ENCODE data around the gene TMEM117.
"Not testable (repeated sequence)": the region's sequence is repeated elsewhere in the genome, so short reads cannot be mapped to it uniquely, and the experiment has no call there.

The TMEM117 gene

DNA sequence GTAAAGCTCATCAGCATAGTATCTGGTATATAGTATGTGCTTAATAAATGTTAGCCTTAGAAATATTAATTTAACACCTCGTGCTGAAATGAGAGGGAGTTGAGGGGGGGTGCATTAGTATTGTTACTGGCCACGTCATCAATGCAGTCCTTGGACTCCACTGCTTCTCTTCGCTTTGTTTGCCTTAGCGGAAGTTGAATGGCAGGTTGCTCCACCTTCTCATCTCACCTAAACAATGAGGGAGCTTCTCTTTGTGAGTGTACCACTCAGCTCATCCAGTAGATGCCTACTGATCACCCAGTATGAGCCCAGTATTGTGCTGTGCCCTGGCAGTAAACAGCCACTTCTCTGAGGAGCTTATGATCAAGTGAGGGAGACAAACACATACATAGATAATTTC is 4.5 kb downstream of the TMEM117 start:
- no peak for DNase-seq (ENCODE audit: low read depth in 2 of 3, low spot score in 2 of 3)

DNA sequence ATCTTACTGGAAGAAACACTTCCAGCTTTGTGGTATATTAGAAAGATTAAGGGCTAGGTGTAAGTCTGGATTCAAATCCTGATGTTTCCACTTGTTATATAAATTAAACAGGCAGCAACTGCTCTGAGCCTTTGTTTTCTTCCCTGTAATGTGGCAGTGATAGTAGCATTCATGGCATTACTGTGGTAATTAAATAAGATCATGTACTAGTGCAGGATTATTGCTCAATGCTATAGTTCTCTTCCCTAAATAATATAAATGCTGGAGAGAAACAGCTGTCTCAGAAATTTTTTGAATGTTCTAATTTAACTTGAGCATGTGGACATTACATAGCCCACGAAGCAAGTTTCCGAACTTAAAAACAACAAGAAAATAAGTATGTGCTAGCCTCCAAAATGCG is 5.4 kb downstream of the TMEM117 start:
- no peak for DNase-seq (ENCODE audit: low read depth in 2 of 3, low spot score in 2 of 3)

DNA sequence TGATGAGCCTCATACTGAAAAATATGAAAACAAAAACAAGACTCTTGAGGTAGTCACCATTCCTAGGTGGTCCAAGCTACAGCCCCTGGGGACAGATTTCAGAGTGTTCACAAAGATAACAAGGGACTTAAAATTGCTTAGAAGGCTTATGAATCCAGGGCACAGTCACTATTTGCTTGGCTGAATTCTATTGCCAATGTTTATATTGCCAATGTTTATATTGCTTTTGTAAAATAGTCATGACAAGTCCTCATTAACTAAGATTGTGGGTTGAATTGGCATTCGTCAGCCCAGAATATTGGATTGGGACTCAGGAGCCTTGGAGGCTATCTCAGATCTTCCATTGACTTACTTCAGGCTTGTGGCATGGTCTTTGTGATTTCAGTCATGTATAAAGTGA is 6.4 kb downstream of the TMEM117 start:
- no peak for DNase-seq (ENCODE audit: low read depth in 2 of 3, low spot score in 2 of 3)

DNA sequence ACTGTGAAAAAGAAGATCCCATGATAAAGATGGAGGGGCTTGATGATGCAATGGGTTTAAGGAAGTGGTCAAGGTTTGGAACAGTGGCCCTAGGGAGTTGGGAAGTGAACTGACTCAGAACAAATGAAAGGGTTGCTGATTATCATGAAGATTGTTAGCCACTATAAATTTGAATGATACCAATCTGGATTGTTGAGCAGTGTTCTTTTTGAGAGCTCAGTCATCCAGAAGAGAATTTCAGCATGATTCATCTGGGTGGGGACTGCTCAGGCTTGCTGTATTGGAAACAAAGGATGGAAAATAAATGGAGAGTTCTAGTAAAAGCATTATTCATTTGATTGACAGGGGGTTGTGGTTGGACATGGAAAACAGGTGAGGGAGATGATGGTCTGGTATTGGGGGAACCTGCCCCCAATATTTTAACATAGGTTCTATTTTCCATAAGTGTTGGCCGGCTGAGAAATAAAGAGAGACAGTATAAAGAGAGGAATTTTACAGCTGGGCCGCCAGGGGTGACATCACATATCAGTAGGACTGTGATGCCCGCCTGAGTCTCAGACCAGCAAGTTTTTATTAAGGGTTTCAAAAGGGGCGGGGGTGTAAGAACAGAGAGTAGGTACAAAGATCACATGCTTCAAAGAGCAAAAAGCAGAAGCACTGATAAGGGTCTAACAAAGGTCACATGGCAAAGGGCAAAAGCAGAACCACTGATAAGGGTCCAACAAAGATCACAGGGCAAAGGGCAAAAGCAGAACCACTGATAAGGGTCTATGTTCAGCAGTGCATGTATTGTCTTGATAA is 11.7 kb downstream of the TMEM117 start:
- not testable (repeated sequence) for DNase-seq (ENCODE audit: low read depth in 2 of 3, low spot score in 2 of 3)

DNA sequence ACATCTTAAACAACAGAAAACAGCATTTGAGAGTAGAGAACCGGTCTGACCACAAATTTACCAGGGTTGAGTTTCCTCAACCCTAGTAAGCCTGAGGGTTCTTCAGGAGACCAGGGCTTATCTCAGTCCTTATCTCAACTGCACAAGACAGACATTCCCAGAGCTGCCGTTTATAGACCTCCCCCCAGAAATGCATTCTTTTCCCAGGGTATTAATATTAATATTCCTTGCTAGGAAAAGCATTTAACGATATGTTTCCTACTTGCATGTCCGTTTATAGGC is 12.3 kb downstream of the TMEM117 start:
- no peak for DNase-seq (ENCODE audit: low read depth in 2 of 3, low spot score in 2 of 3)

DNA sequence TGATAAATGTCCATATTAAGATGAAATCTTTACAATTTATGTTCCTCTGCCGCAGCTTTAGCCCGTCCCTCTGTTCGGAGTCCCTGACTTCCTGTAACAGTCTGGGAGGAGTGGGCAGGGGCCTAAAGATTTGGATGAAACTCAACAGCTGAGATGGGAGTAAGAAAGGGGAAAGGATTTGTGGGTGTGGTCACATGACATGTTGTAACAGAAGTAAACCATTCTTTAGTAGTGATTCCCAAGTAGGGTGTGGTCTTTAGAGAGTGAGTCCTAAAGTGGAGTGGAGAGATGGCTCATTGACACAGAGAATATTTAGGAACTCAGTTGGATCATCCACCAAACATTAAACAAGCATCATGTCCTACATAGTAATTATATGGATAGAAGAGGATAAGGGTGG is 12.9 kb downstream of the TMEM117 start:
- DNase-seq (ENCODE audit: low read depth in 2 of 3, low spot score in 2 of 3), result no peak

DNA sequence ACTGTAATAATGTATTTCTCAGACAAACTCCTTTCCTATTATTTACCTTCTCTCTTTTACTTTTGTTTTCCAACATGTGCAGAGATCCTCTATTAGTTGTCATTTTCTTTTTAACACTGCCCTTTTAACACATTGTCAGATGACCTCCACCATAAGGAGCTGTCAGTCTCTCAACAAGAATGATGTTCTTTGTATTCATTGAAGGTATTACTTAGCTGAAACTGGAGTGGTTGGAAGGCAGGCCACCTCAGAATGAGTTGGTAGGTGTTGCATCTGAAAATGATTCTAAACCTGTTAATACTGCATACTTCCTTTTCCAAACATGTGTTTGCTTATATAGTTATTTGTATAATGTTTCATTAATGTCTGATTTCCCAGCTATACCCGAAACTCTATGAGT is 16.9 kb downstream of the TMEM117 start:
- DNase-seq (ENCODE audit: low read depth in 2 of 3, low spot score in 2 of 3), result no peak

DNA sequence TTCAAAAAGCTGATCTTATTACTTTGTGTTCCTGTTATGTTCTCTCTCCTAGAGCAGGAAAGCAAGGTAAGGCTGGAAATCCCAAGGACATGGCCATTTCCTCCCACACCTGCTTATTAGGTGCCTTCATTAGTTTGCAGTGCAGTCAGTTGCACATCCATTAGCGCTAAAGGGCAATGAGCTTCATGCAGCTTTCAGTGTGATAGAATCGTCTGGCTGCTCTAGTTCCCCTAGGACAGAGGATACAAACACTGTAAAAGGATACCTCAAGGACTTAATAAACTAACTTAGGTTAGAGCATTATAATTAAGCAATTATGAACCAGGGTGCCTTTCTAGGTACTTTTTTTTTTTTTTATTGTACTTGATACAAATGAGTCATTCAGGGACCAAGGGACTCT is 21.1 kb downstream of the TMEM117 start:
- no peak for DNase-seq (ENCODE audit: low read depth in 2 of 3, low spot score in 2 of 3)

DNA sequence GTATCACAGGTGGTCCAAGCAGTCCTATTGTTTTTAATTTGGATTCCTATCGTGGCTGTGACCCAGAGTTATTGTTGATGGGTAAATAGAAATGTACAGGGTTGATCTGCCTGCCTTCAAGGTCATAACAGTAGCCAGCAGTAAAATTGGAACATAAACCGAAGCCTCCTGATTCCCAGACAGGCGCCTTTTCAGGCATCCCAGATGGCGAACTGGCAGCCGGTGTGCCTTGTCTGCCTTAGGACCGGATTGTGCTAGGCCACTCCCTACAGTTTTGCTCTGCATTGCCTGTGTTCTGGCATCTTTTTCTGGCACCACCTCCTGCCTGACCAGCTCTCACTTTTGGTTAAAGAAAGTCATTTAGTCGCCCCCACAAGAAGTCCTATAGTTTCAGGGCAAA is 22.2 kb downstream of the TMEM117 start:
- DNase-seq (ENCODE audit: low read depth in 2 of 3, low spot score in 2 of 3), result no peak

DNA sequence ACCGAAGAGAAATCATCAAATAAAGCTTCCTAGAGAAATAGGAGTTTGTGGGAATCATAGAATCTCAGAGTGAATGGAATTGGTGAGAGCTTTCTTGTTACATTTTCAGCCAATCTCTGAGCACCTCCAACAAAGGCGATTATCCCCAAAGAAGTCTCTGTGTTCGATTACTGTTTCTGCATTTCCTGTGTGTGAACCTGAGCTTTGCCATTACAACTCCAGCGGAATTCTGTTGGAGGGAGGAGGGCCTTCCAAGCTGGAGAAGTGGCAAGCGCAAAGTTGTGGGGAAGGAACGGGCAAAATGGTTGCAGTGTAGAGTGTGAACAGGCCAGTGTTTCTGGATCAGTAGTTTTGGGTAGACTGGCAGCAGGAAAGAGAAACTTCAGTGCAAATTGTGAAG is 23.1 kb downstream of the TMEM117 start:
- no peak for DNase-seq (ENCODE audit: low read depth in 2 of 3, low spot score in 2 of 3)

DNA sequence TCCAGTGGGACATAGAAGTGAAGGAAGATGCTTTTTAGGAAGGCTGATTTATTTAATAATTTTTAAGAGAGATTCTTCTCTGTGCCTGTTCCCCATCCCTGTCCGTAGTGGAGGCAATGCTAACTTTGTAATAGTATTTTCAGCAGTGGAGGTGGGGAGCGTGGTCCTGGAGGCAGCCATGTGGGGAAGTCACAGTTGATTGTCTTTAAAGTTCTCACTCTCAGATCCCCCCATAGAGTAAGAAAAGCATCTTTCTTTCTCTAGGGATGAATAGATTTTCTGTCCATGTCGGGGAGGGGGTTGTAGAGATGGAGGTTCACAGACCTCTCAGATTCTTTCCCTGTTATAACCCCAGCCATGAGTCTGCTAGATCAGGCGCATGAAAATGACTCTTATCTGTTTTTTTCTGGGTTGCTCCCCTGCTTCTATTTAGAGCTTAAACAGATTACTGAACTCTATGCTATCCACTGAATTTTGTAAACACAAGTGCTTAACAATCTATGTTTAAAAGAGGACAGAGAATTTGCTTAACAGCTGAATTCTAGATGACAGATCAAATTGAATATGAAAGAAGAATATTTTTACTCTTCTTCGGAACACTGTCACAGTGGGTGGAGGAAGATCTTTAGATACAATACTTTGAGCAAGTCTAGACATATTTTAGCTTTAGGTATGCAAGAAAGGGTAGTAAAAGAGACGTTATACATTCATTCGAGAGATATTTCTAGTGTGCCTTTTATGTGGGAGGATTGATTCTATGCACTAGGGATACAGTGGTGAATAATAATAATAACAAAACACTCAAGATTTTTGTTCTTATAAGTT is 25.3 kb downstream of the TMEM117 start:
- no peak for DNase-seq (ENCODE audit: low read depth in 2 of 3, low spot score in 2 of 3)

DNA sequence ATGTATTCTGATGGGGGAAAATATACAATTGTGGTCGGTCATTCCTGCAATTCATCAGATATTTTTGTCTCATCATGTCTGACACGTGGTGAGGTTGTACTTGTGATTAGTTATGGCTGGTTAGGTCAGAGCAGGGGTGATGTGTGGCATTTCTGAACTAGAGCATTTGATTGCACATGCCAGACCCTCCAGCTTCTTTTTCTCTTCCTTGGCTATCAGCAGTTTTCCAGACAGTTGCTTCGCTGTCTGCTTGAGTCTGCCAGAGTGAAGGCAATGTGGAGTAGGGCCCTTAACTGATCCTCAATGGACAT is 25.9 kb downstream of the TMEM117 start:
- DNase-seq (ENCODE audit: low read depth in 2 of 3, low spot score in 2 of 3), result no peak

DNA sequence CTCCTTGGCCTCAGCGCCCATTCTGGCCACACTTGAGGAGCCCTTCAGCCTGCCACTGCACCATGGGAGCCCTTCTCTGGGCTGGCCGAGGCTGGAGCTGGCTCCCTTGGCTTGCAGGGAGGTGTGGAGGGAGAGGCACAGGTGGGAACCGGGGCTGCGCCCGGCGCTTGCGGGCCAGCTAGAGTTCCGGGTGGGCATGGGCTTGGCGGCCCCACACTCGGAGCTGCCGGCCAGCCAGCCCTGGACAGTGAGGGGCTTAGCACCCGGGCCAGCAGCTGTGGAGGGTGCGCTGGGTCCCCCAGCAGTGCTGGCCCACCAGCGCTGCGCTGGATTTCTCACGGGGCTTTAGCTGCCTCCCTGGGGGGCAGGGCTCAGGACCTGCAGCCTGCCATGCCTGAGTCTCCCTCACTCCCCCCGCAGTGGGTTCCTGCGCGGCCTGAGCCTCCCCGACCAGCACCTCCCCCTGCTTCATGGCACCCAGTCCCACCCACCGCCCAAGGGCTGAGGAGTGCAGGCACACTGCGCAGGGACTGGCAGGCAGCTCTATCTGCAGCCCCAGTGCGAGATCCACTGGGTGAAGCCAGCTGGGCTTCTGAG is 28.0 kb downstream of the TMEM117 start:
- DNase-seq (ENCODE audit: low read depth in 2 of 3, low spot score in 2 of 3), result no peak

DNA sequence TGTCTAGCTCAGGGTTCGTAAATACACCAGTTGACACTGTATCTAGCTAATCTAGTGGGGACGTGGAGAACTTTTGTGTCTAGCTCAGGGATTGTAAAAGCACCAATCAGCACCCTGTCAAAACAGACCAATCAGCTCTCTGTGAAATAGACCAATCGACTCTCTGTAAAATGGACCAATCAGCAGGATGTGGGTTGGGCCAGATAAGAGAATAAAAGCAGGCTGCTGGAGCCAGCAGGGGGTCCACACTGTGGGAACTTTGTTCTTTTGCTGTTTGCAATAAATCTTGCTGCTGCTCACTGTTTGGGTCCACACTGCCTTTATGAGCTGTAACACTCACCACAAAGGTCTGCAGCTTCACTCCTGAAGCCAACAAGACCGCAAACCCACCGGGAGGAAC is 28.7 kb downstream of the TMEM117 start:
- DNase-seq (ENCODE audit: low read depth in 2 of 3, low spot score in 2 of 3), result not testable (repeated sequence)

DNA sequence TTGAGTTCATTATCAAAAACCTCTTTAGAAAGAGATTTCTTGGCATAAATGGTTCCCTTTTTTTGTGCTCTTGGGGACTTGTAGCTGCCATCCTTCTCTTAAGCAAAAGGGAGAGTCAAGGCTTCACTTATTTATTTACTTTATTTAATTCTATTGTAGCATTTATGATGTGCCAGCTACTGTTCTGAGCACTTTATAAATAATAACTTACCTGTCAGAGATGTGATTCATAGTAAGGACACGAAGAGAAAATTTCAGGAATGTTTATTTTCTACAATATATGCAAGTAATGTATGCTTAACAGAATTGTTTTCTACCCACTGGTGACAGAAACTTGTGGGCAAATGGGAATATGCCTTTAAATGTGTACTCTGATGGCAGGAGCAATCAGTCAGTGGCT is 33.3 kb downstream of the TMEM117 start:
- no peak for DNase-seq (ENCODE audit: low read depth in 2 of 3, low spot score in 2 of 3)

DNA sequence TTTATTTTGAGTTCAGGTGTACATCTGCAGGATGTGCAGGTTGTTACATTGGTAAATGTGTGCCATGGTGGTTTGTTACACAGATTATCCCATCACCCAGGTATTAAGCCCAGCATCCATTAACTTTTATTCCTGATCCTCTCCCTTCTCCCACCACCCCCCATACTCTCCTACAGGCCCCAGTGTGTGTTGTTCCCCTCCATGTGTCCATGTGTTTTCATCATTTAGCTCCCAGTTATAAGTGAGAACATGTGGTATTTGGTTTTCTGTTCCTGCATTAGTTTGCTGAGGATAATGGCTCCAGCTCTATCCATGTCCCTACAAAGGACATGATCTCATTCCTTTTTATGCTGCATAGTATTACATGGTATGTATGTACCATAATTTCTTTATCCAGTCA is 33.9 kb downstream of the TMEM117 start:
- DNase-seq (ENCODE audit: low read depth in 2 of 3, low spot score in 2 of 3), result not testable (repeated sequence)

DNA sequence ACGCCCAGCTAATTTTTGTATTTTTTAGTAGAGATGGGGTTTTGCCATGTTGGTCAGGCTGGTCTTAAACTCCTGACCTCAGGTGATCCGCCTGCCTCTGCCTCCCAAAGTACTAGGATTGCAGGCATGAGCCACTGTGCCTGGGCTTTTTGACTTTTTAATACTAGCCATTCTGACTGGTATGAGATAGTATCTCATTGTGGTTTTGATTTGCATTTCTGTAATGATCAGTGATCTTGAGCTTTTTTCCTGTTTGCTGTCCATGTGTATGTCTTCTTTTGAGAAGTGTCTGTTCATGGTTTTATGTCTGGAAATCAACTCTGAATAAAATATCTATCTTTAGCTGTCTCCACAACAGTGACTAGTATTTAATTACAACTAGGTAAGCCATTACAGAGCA is 35.4 kb downstream of the TMEM117 start:
- not testable (repeated sequence) for DNase-seq (ENCODE audit: low read depth in 2 of 3, low spot score in 2 of 3)

DNA sequence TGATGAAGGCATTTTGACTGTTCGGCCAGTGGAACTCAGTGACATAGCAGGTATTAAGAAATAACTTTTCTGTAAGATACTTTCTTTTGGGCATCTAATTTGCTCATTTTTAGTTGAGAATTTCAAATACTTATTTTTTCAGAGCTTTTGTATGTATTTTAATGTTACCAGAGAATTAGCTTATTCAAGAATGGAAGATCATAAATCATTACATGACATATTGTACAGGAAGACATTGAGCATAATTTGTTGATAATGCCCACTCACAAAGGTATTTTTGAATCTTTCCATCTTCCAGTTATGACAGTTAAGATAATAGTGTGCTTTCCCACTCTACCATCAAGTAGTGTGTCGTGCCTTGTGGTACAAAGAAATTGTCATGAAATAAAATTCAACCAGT is 36.5 kb downstream of the TMEM117 start:
- DNase-seq (ENCODE audit: low read depth in 2 of 3, low spot score in 2 of 3), result no peak

DNA sequence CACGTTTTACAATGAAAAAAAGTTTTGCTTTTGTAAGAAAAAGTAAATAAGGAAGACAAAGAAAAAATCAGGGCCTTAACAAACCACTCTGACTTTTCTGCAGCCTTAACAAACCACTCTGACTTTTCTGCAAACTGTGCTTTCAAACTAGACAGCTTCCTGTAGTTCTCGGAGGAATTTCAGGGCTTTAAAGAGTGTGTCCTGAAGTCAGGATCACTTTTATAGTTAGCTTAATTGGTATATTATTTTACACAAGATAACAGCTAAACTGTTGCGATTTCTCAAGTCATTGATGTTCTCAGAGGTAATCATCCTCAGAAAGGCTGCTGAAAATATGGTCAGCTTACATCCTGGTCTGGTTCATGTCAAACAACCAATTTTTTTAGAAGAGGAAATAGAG is 42.2 kb downstream of the TMEM117 start:
- DNase-seq (ENCODE audit: low read depth in 2 of 3, low spot score in 2 of 3), result no peak

DNA sequence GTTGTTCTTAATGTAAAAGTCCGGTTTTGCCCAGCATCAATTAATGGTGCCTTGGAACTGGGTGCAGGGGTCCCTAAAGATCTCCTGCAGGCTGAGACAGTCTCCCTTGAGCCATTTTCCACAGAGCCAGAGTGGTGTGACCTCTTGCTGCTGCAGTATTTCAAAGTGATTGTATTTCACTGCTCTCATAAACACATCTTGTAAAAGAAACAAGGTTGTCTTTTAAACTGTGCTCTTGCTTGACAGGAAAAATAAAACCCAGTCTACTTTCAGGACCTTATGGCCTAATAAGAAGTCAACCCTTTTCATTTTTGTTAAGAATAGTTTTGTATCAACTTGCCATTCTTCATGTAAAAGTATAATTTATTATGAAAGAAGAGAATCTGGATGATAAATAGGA is 44.7 kb downstream of the TMEM117 start:
- DNase-seq (ENCODE audit: low read depth in 2 of 3, low spot score in 2 of 3), result no peak

DNA sequence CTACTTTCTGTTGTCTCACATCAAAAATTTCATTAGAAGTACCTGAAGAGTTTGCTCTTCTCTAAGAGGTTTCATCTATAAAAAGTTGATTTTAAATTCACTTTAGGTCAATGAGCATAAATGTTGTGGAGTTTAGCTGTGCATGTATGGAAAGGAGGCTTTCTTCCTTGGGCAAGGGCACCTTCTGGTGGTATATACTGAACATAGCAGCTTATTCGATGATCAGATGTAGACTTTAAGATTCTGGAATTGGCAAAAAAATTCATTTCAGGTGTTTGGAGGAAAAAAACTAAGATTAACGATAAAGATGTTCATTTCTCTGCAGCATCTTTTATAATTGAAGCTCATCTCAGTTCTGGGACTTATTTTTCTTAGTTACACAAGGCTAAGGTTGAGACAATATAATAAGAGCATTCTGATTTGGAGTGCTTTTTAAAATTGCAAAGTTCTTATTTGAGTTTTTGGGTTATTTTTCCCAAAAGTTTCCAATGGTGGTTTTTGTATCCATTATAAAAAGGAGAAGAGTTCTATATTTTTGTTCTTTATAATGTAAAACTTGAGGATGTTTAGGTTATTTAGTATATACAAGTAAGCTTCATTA is 46.8 kb downstream of the TMEM117 start:
- no peak for DNase-seq (ENCODE audit: low read depth in 2 of 3, low spot score in 2 of 3)

DNA sequence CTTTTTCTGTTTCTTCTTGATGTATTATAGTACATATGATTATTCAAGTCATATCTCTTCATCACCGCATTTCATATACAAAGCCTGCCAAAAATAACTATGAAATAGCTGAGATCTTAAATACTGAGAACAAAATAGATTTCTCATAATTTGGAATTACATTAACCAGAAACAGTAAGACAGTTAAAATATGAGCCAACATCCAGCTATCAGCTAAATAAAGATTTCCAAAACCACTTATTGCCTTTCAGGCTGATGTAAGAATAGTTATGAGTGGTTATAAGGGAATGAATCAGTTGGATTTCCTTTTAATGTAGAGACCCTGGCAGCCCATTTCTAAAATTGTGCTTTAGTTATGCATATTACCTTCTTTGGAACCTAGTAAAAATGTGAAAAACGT is 47.4 kb downstream of the TMEM117 start:
- DNase-seq (ENCODE audit: low read depth in 2 of 3, low spot score in 2 of 3), result no peak

All from activated CD8-positive, alpha-beta memory T cell treated with anti-CD3 and anti-CD28 coated beads for 48 hours (primary cell).